Liver (tissue), 3 donors: ENCODE measurements around the gene RUNDC3A.

Source experiments
- CTCF ChIP-seq: fragments of 150-350 bp; IDR thresholded peaks from 2 replicates; pipeline ENCODE4 v1.5.1; 2017; ENCODE audit warnings: improper control_type of control experiment, low read depth, low read length; ENCODE audit not compliant: missing input control
- JUND ChIP-seq, 2 donors: IDR thresholded peaks; 2 replicates each; pipeline ENCODE4 v1.6.1; 2016; ENCODE audit warnings: antibody characterized with exemption in 2 of 2
- donor health status: healthy.
- donor health status: healthy.

- TF ChIP-seq CTCF (no peak), JUND (IDR thresholded peaks at IDR 0.05) (no peak)
These were observed 14.7 kb upstream of the RUNDC3A start for GRCh38 chr17:44293509-44294226.
